ENCODE results near the gene DDX1. TPM values are rescaled to one million over a fixed set of nuclear protein-coding genes. Genes with fewer than 3 reads are reported as not detected.

Gene DDX1
- total and polyA plus RNA-seq, 10 donors = 32.6 to 62.0 (median 48.3) TPM

DNA sequence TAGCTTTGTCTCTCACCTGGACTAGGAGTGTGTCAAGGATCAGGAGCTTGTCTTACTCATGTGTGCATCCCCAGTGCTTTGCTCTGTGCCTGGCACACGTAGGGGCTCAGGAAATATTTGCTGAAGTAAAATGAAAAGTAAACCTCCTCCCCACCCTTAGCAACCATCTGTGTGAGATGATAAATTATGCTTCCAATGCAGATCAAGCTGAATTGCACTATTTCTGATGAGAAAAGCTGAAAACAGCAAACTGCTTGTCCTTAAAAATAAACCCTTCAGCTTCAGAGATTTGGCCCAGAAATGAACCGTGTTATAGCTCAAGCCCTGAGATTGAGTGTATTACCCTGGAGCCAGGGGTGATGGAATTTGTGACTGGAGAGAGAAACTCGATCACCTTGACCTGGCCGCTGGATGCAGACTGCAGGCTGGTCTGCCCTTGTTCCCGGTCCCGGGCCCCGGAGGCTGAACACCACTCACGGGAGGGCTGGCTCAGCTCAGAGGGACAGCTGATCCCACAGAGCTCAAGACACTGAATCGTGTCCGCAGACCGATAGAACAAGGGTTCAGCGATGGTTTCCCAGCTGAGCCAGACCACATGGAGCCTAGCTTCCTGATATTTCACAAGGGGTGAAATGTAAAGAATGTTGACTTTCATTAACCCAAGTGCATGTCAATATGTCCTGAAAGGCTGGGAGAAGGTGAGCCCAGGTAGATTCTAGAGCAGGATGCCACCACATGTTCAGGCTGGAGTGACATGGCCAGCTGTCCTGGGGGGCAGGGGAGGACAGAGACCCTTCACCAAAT, 50.5 kb downstream of the DDX1 start:
- H3K36me3 ChIP-seq = peaks cover 0 to 19% (median 0%) of the 10 kb centered on the region in 6 donors
- intact Hi-C loops (cut with DNase I; ENCODE audit: low total_unique reads) = no loop called here
- TF ChIP-seq POLR2A (IDR thresholded peaks at IDR 0.05) (no peak), POLR2AphosphoS5 (IDR thresholded peaks at IDR 0.05) (no peak)
- TF ChIP-seq, protein P1, sequence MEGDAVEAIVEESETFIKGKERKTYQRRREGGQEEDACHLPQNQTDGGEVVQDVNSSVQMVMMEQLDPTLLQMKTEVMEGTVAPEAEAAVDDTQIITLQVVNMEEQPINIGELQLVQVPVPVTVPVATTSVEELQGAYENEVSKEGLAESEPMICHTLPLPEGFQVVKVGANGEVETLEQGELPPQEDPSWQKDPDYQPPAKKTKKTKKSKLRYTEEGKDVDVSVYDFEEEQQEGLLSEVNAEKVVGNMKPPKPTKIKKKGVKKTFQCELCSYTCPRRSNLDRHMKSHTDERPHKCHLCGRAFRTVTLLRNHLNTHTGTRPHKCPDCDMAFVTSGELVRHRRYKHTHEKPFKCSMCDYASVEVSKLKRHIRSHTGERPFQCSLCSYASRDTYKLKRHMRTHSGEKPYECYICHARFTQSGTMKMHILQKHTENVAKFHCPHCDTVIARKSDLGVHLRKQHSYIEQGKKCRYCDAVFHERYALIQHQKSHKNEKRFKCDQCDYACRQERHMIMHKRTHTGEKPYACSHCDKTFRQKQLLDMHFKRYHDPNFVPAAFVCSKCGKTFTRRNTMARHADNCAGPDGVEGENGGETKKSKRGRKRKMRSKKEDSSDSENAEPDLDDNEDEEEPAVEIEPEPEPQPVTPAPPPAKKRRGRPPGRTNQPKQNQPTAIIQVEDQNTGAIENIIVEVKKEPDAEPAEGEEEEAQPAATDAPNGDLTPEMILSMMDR (IDR thresholded peaks at IDR 0.05 in 8 of 11, conservative IDR thresholded peaks at IDR 0.05 in 3 of 11) = no peak
- DNase-seq = no peak
- H3K4me1 ChIP-seq = peaks cover 6 to 18% (median 11%) of the 10 kb centered on the region in 6 donors
- H3K27ac ChIP-seq = no peak overlapping the region
- no peak overlapping the region for H3K4me3 ChIP-seq
- no peaks in the 10 kb centered on the region for H3K27me3 ChIP-seq (replicated peaks in 1 of 7)
- peaks cover 0 to 10% (median 7%) of the 10 kb centered on the region in 8 donors for H3K9me3 ChIP-seq
- WGBS, 5 donors = 84 to 97% (median 89%) methylated on average over 8 to 12 of the region's 12 CpGs

DNA sequence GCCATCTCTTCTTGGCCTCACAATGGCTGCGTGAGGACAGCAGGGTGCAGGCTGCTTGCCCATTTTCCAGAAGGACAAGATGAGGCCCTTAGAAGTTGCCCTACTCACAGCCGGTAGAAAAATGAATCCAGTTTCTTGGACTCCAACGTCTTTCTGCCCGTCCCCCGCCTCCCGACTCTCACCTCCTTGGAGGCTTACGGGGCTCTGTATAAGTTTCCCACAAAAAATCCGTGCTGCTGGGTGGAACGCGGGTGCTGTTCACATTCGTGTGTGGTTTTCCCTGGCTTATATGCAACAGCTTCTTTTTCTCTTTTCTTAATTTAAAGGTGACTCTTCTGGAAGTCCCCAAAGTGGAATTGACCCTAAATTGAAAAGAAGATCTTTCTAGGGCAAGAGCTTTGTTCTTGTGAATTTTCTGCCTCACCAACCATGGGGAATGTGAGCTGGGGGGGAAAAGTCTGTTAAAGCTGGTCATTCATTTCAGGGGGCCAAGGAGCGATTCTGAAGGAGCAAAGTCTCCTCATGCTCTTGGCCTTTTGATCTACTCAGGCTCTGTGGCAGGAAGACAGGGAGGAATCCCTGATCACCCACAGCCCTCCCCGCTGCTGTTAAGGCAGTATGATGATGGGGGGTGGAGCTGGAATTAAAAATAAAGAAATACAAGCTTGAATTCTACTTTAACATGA, 51.3 kb downstream of the DDX1 start:
- WGBS, 5 donors = 88 to 96% (median 90%) methylated on average over 13 of the region's 13 CpGs
- peaks cover 0 to 15% (median 0%) of the 10 kb centered on the region in 6 donors for H3K36me3 ChIP-seq
- peaks cover 0 to 10% (median 7%) of the 10 kb centered on the region in 8 donors for H3K9me3 ChIP-seq
- no peak overlapping the region for H3K27ac ChIP-seq
- H3K27me3 ChIP-seq (replicated peaks in 1 of 7) = no peaks in the 10 kb centered on the region
- no peak overlapping the region for H3K4me3 ChIP-seq
- intact Hi-C loops (cut with DNase I; ENCODE audit: low total_unique reads) = no loop called here
- no peak for DNase-seq
- H3K4me1 ChIP-seq = peaks cover 0 to 11% (median 8%) of the 10 kb centered on the region in 6 donors
- TF ChIP-seq, protein P1 (IDR thresholded peaks at IDR 0.05 in 8 of 11, conservative IDR thresholded peaks at IDR 0.05 in 3 of 11) = no peak
- no peak for TF ChIP-seq POLR2AphosphoS5 (IDR thresholded peaks at IDR 0.05)
- no peak for TF ChIP-seq POLR2A (IDR thresholded peaks at IDR 0.05)

- intact Hi-C loops (cut with DNase I; ENCODE audit: low total_unique reads) = no loop called here
- no peaks in the 10 kb centered on the region for H3K27me3 ChIP-seq (replicated peaks in 1 of 7)
- WGBS, 5 donors = 88 to 97% (median 92%) methylated on average over 4 of the region's 4 CpGs
- TF ChIP-seq POLR2A (IDR thresholded peaks at IDR 0.05) = no peak
- TF ChIP-seq, protein P1 (IDR thresholded peaks at IDR 0.05 in 8 of 11, conservative IDR thresholded peaks at IDR 0.05 in 3 of 11) = no peak
- TF ChIP-seq POLR2AphosphoS5 (IDR thresholded peaks at IDR 0.05) = no peak
- H3K36me3 ChIP-seq = peaks cover 0 to 13% (median 0%) of the 10 kb centered on the region in 6 donors
- peaks cover 0 to 11% (median 8%) of the 10 kb centered on the region in 6 donors for H3K4me1 ChIP-seq
- H3K27ac ChIP-seq = no peak overlapping the region
- no peak for DNase-seq
- peaks cover 0 to 10% (median 7%) of the 10 kb centered on the region in 8 donors for H3K9me3 ChIP-seq
- no peak overlapping the region for H3K4me3 ChIP-seq
These were observed 52.3 kb downstream of the DDX1 start for GRCh38 chr2:15643791-15644585.

Data from spleen (tissue), 11 donors.